HEK293T (cell line): ENCODE results near the gene ARMC9.

Source experiments
- CTCF ChIA-PET: fragments of 350-600 bp; formaldehyde crosslinking; extraction: SDS; loops from one replicate; lab custom pipeline; 2021; ENCODE audit warnings: antibody characterized with exemption, inconsistent platforms; lab: Yijun Ruan, JAX
- POLR2A ChIA-PET: fragments of 350-600 bp; formaldehyde crosslinking; extraction: SDS; loops from one replicate; lab custom pipeline; 2020; ENCODE audit warnings: antibody characterized with exemption, inconsistent platforms; lab: Yijun Ruan, JAX
- DNase-seq: peaks from one replicate; pipeline ENCODE4 v3.0.0; 2012; ENCODE audit warnings: mixed read lengths; ENCODE audit errors: extremely low spot score
- ARNT ChIP-seq: fragments of 450-650 bp; IDR thresholded peaks from 2 replicates; pipeline ENCODE4 v1.6.1; 2017; ENCODE audit warnings: mild to moderate bottlenecking
- BHLHE40 ChIP-seq: fragments of 450-650 bp; IDR thresholded peaks from 2 replicates; pipeline ENCODE4 v1.6.1; 2016; ENCODE audit warnings: mild to moderate bottlenecking, moderate library complexity, borderline replicate concordance
- CTBP1 ChIP-seq: fragments of 450-650 bp; IDR thresholded peaks from 2 replicates; pipeline ENCODE4 v1.6.1; 2016; ENCODE audit warnings: borderline replicate concordance
- ELF4 ChIP-seq: fragments of 450-650 bp; IDR thresholded peaks from 2 replicates; pipeline ENCODE4 v1.6.1; 2017; ENCODE audit warnings: antibody characterized with exemption
- FOXA1 ChIP-seq: fragments of 450-650 bp; IDR thresholded peaks from 2 replicates; pipeline ENCODE4 v1.6.1; 2016; ENCODE audit warnings: mild to moderate bottlenecking
- FOXK2 ChIP-seq: fragments of 450-650 bp; IDR thresholded peaks from 2 replicates; pipeline ENCODE4 v1.6.1; 2016; ENCODE audit warnings: mild to moderate bottlenecking
- FOXM1 ChIP-seq: fragments of 450-650 bp; IDR thresholded peaks from 2 replicates; pipeline ENCODE4 v1.6.1; 2017; ENCODE audit warnings: mild to moderate bottlenecking, borderline replicate concordance
- HDGF ChIP-seq: fragments of 450-650 bp; IDR thresholded peaks from 2 replicates; pipeline ENCODE4 v1.6.1; 2017; ENCODE audit warnings: antibody characterized with exemption, borderline replicate concordance
- L3MBTL2 ChIP-seq: fragments of 450-650 bp; conservative IDR thresholded peaks from 2 replicates; pipeline ENCODE4 v1.6.1; 2016; ENCODE audit warnings: mild to moderate bottlenecking
- LEF1 ChIP-seq: fragments of 450-650 bp; IDR thresholded peaks from 2 replicates; pipeline ENCODE4 v1.6.1; 2017; ENCODE audit warnings: mild to moderate bottlenecking, borderline replicate concordance
- NFRKB ChIP-seq: fragments of 450-650 bp; IDR thresholded peaks from 2 replicates; pipeline ENCODE4 v1.6.1; 2016; ENCODE audit warnings: mild to moderate bottlenecking, moderate library complexity
- SP1 ChIP-seq: fragments of 450-650 bp; IDR thresholded peaks from 2 replicates; pipeline ENCODE4 v1.6.1; 2017
- SUZ12 ChIP-seq: fragments of 450-650 bp; IDR thresholded peaks from 2 replicates; pipeline ENCODE4 v1.6.1; 2016; ENCODE audit warnings: mild to moderate bottlenecking
- TARDBP ChIP-seq: fragments of 450-650 bp; IDR thresholded peaks from 2 replicates; pipeline ENCODE4 v1.6.1; 2016
- ZNF384 ChIP-seq: fragments of 450-650 bp; IDR thresholded peaks from 2 replicates; pipeline ENCODE4 v1.6.1; 2016
- TF ChIP-seq, protein P1 (sequence below): fragments of 450-650 bp; IDR thresholded peaks from 2 replicates; pipeline ENCODE4 v1.6.1; 2016

ARMC9 gene

DNA sequence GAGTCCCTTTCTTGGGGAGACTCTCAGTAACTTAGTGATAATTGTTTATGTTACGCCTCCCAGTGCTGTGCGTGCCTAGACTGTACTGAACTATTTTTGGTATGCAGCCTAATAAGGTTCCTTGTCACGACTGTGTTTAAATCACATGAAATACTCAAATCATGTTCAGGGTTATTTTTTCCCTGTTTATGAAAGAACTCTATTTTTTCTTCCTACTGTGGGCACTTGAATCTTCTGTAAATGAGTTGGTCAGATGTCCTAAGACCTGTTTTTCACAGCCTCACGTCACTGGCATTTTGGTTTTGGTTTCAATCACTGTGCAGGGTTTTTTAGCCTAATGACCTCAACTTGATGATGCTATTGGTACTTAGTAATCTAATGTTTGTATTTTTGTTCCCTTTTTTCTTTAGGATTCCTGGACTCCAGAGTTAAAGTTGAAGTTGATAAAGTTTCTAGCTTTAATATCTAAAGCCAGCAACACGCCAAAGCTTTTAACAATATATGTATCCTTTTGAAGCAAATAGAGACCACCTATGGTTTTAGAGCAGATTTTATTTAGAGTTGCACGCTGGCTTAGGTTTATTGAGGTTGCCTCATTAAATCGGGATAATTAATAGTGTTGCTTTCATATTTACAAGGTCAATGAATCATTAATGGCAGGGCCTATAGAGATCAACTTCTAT lies 24.0 kb downstream of the ARMC9 start:
- TF ChIP-seq TARDBP = no peak
- TF ChIP-seq ARNT = peak; percentile 74
- no peak for TF ChIP-seq BHLHE40
- TF ChIP-seq, protein P1, sequence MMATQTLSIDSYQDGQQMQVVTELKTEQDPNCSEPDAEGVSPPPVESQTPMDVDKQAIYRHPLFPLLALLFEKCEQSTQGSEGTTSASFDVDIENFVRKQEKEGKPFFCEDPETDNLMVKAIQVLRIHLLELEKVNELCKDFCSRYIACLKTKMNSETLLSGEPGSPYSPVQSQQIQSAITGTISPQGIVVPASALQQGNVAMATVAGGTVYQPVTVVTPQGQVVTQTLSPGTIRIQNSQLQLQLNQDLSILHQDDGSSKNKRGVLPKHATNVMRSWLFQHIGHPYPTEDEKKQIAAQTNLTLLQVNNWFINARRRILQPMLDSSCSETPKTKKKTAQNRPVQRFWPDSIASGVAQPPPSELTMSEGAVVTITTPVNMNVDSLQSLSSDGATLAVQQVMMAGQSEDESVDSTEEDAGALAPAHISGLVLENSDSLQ = peak; percentile 87
- DNase-seq = no peak
- POLR2A ChIA-PET = no interaction called here
- CTCF ChIA-PET = no interaction called here

DNA sequence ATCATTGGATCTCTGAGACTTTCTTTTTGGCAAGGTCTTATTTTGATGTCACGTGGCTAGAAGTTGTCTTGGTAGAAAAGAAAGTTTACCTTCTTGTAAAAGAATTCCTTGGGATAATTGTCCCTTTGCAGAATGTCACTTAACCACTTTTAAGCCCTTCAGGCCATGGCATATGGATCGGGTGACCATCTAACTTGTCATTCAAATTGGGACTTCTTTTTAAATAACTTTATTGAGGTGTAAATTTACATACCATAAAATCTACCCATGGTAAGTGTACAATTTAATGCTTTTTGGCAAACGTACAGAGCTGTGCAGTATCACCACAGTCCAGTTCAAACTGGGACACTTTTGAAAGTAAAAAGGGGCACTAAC lies 24.6 kb downstream of the ARMC9 start:
- ChIA-PET CTCF (no interaction called here), POLR2A (no interaction called here)
- DNase-seq = no peak
- no peak for TF ChIP-seq SUZ12
- TF ChIP-seq ZNF384 = no peak
- no peak for TF ChIP-seq BHLHE40
- TF ChIP-seq FOXA1 = no peak
- no peak for TF ChIP-seq LEF1
- no peak for TF ChIP-seq HDGF
- TF ChIP-seq ELF4 = no peak
- TF ChIP-seq L3MBTL2 = no peak
- TF ChIP-seq FOXK2 = no peak
- TF ChIP-seq CTBP1 = no peak
- TF ChIP-seq ARNT = no peak
- no peak for TF ChIP-seq SP1
- TF ChIP-seq TARDBP = no peak
- TF ChIP-seq FOXM1 = no peak
- TF ChIP-seq, protein P1 = no peak
- no peak for TF ChIP-seq NFRKB

DNA sequence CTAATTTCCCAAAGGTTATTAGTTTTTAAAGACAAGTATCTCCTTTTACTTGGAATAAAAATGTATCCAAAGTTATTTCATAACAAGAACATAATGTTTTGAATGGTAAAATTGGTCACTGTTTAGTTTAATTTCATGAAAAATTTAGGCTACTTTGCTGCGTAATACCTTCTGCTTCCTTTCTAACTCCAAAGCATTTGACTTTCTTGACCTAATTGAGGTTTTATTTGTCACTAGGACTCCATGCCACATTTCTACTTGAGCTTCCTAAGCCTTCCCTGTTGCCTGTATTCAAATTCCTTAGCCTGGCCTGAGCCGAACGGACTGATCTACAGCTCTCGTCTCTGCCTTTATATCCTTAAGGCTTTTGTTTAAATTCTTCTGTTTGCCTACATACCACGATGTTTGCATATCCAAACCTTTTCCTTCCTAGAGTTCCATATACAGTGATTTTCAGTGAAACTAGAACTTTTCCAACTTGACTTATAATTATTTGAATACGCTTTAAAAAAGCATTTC lies 25.1 kb downstream of the ARMC9 start:
- CTCF ChIA-PET = interaction anchor here (0.7 kb wide), 1 partner anchor 228 kb away, joined by 3 read pairs; no protein-coding TSS in a partner anchor
- POLR2A ChIA-PET = interaction anchor here (0.6 kb wide), 1 partner anchor 182 kb away, joined by 3 read pairs; no protein-coding TSS in a partner anchor
- TF ChIP-seq SP1 = no peak
- no peak for TF ChIP-seq CTBP1
- TF ChIP-seq L3MBTL2 = no peak
- TF ChIP-seq FOXA1 = no peak
- no peak for TF ChIP-seq HDGF
- TF ChIP-seq, protein P1 = no peak
- TF ChIP-seq ELF4 = no peak
- no peak for TF ChIP-seq ZNF384
- no peak for TF ChIP-seq LEF1
- no peak for TF ChIP-seq BHLHE40
- no peak for TF ChIP-seq NFRKB
- TF ChIP-seq ARNT = no peak
- no peak for TF ChIP-seq SUZ12
- no peak for TF ChIP-seq FOXK2
- TF ChIP-seq TARDBP = no peak
- TF ChIP-seq FOXM1 = no peak
- no peak for DNase-seq

DNA sequence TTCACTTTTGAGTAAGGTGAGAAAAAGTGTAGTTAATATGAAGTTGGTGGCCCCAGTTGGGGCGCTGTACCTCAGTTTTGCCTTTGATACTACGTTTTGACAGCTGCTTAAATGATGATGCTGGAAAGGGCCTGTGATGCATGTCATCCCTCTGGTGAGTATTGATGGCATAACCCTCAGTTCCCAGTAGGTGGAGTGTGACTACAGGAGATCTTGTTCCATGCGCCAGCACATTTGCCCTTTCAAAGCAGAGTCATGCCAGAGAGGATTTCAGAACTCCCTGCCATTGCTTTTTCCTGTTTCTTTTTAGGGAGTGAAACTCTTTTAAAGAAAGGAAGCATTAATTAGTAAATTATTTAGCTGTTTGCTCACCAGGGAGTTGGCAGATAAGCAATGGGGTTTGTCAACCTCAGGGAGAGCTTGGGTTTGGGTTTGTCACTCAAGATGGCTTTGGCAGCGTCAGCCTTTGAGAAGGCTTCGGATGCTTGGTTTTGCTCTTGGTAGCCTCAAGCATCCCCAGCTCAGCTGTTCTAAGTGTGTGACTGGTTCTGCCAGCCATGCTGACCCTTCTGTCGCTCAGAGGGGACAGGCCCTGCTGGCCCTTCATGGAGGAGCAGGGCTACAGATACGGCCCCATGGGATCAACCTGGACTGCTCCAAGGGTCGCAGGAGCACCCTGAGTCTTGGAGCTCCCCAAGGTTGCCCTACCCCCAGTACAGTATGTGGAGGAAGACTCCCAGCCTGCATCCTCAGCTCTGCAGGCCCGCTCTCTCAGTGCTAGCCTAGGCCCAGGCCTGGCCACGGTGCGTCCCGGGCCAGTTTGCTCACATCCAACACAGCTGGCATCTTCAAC lies 29.1 kb downstream of the ARMC9 start:
- TF ChIP-seq SUZ12 = no peak
- TF ChIP-seq, protein P1 = peak; percentile 58; the same call in 1 of the 2 replicates
- peak; percentile 84 for DNase-seq
- POLR2A ChIA-PET = interaction anchor here (1.6 kb wide), 1 partner anchor 185 kb away, joined by 3 read pairs; no protein-coding TSS in a partner anchor
- CTCF ChIA-PET = interaction anchor here (0.5 to 2.4 kb wide), 6 partner anchors 12 to 308 kb away, joined by 3 to 8 read pairs (median 5); no protein-coding TSS in a partner anchor

DNA sequence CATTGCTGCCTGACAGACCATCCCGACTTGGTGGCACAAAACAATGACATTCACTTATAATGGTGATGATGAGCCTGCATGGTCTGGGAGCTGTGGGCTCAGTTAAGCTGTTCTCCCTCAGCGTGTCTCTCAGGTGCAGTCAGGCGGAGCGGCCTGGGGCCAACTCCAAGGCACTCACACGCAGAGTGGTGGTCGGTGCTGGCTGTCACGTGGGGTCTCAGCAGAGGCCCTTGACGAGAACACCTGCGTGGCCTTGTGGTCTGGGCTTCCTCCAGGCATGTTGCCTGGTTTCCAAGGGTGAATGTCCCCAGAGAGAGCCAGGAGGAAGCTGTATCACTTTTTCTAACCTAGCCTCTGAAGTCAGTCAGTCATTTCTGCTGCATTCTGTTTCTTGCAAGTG lies 29.8 kb downstream of the ARMC9 start:
- CTCF ChIA-PET = interaction anchor here (1.0 to 2.4 kb wide), 3 partner anchors 11 to 224 kb away, joined by 4 to 7 read pairs (median 6); no protein-coding TSS in a partner anchor
- POLR2A ChIA-PET = interaction anchor here (1.6 kb wide), 1 partner anchor 184 kb away, joined by 3 read pairs; no protein-coding TSS in a partner anchor
- TF ChIP-seq CTBP1 (no peak), L3MBTL2 (no peak), ARNT (no peak), FOXK2 (no peak), FOXA1 (no peak), ZNF384 (no peak), FOXM1 (no peak), BHLHE40 (no peak), HDGF (no peak), NFRKB (no peak), ELF4 (no peak), LEF1 (no peak), SP1 (no peak), TARDBP (no peak), SUZ12 (no peak)
- TF ChIP-seq, protein P1 = no peak
- no peak for DNase-seq
